Measurements from ENCODE around the gene ABCA1. TPM values are rescaled to one million over a fixed set of nuclear protein-coding genes. Genes with fewer than 3 reads are reported as not detected.

Gene ABCA1, protein sequence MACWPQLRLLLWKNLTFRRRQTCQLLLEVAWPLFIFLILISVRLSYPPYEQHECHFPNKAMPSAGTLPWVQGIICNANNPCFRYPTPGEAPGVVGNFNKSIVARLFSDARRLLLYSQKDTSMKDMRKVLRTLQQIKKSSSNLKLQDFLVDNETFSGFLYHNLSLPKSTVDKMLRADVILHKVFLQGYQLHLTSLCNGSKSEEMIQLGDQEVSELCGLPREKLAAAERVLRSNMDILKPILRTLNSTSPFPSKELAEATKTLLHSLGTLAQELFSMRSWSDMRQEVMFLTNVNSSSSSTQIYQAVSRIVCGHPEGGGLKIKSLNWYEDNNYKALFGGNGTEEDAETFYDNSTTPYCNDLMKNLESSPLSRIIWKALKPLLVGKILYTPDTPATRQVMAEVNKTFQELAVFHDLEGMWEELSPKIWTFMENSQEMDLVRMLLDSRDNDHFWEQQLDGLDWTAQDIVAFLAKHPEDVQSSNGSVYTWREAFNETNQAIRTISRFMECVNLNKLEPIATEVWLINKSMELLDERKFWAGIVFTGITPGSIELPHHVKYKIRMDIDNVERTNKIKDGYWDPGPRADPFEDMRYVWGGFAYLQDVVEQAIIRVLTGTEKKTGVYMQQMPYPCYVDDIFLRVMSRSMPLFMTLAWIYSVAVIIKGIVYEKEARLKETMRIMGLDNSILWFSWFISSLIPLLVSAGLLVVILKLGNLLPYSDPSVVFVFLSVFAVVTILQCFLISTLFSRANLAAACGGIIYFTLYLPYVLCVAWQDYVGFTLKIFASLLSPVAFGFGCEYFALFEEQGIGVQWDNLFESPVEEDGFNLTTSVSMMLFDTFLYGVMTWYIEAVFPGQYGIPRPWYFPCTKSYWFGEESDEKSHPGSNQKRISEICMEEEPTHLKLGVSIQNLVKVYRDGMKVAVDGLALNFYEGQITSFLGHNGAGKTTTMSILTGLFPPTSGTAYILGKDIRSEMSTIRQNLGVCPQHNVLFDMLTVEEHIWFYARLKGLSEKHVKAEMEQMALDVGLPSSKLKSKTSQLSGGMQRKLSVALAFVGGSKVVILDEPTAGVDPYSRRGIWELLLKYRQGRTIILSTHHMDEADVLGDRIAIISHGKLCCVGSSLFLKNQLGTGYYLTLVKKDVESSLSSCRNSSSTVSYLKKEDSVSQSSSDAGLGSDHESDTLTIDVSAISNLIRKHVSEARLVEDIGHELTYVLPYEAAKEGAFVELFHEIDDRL (N-terminal part only)
- total RNA-seq (2014; rRNA removed; shearing (Covaris generic)) (8.0 and 10.1 TPM in 2 replicates), total RNA-seq (2022) (14.0 and 18.9 TPM in 2 replicates), Bru-seq, nascent RNA (percentile 86 among the genes with signal in this experiment), BruChase-seq, experiment 1, labeled RNA remaining after a 6-hour chase (percentile 66 among the genes with signal in this experiment), BruChase-seq, experiment 2, labeled RNA remaining after a 2-hour chase (percentile 72 among the genes with signal in this experiment)
- long read RNA-seq, partial matches to known transcripts, result 0 of 7 reads
- long read RNA-seq, other reads (novel, unspliced or antisense), result 7 of 7 reads

DNA sequence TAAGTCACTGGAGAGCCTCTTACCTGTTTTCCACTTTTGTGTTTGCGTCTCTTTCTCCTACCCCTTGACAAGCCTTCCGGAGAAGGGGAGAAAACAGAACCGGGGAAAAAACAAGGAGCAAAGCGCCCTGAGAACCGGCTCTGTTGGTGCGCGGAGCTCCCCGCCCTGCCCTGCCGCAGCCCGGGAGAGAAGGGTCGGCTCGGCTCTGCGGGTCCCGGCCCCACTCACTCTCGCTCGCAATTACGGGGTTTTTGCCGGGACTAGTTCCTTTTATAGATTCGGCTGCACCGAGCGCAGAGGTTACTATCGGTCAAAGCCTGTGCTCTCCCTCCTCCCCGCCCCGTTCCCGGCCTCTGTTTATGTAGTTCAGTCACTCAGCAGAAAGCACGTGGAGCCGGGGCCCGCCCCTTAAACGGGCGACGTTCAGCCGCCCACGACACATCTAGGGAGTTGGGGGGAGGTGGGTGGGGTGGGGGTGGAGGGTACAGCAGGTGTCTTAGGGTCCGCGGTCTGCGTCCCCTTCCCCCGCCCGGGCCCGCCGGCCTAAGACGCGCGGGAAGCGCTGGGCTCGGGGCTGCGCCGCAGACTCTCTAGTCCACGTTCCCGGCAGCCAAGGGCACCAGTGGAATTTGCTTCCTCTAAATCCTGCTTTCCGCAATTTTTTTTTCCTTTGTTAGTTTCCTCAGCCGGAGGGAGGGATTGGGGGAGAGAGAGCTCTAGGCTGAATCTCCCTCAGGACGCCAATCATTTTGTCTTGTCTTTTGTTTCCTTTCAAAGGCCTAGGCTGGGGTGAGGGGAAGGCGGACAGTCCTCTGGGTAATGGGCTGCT, at the start of gene ABCA1:
TSS of gene ABCA1 (minus strand) at position 244 of the 829 bp plus-strand sequence. CDS start 24,476 bp downstream, outside the sequence.
- ChIA-PET POLR2A (interaction anchor here (0.6 to 2.9 kb wide), 5 partner anchors 18 to 583 kb away, joined by 5 to 24 read pairs (median 8); no protein-coding TSS in a partner anchor), CTCF (ENCODE audit: unreplicated experiment) (interaction anchor here (2.5 kb wide), 1 partner anchor 64 kb away, joined by 18 read pairs; no protein-coding TSS in a partner anchor)
- H4K20me1 ChIP-seq (ENCODE audit: insufficient read depth, low read length), result no peaks in the 10 kb centered on the region
- H3K9me2 ChIP-seq (ENCODE audit: insufficient read depth, low read length), result no peaks in the 10 kb centered on the region
- H3K27ac ChIP-seq (ENCODE audit: low read depth, low read length, poor library complexity, severe bottlenecking), result peak within 1 kb of the TSS; percentile 98
- peak within 1 kb of the TSS; percentile 88 for H3K4me2 ChIP-seq (ENCODE audit: low read length)
- intact Hi-C loops (cut with micrococcal nuclease; ENCODE audit: unreplicated experiment), result loop anchor here (1.0 to 5.0 kb wide), 6 partner anchors 40 to 487 kb away; partner anchors contain the start of gene SLC44A1
- H3K36me3 ChIP-seq (ENCODE audit: insufficient read depth, low read length), result no peaks in the 10 kb centered on the region
- TF ChIP-seq, protein P1, sequence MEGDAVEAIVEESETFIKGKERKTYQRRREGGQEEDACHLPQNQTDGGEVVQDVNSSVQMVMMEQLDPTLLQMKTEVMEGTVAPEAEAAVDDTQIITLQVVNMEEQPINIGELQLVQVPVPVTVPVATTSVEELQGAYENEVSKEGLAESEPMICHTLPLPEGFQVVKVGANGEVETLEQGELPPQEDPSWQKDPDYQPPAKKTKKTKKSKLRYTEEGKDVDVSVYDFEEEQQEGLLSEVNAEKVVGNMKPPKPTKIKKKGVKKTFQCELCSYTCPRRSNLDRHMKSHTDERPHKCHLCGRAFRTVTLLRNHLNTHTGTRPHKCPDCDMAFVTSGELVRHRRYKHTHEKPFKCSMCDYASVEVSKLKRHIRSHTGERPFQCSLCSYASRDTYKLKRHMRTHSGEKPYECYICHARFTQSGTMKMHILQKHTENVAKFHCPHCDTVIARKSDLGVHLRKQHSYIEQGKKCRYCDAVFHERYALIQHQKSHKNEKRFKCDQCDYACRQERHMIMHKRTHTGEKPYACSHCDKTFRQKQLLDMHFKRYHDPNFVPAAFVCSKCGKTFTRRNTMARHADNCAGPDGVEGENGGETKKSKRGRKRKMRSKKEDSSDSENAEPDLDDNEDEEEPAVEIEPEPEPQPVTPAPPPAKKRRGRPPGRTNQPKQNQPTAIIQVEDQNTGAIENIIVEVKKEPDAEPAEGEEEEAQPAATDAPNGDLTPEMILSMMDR (conservative IDR thresholded peaks at IDR 0.05; ENCODE audit: low read length), result no peak
- TF ChIP-seq EZH2phosphoT487 (IDR thresholded peaks at IDR 0.05; ENCODE audit: borderline replicate concordance, low read depth, low read length), result no peak
- H3K4me3 ChIP-seq (ENCODE audit: low read depth, low read length, poor library complexity, severe bottlenecking), result peak within 1 kb of the TSS; percentile 86
- H2AFZ ChIP-seq (ENCODE audit: low read length), result peak within 1 kb of the TSS; percentile 46; the same call in 1 of the 2 replicates
- no peaks in the 10 kb centered on the region for H3K9me3 ChIP-seq (ENCODE audit: low read length)
- H3K4me1 ChIP-seq (ENCODE audit: insufficient read depth, low read length, poor library complexity, severe bottlenecking), result peaks cover 35% of the 10 kb centered on the region
- H3K79me2 ChIP-seq (ENCODE audit: insufficient read depth, low read depth, low read length), result peaks cover 36% of the 10 kb centered on the region
- no TSS peak for BruUV-seq (replicated peaks)
- DNase-seq (ENCODE audit: low spot score), result peak; percentile 92

DNA sequence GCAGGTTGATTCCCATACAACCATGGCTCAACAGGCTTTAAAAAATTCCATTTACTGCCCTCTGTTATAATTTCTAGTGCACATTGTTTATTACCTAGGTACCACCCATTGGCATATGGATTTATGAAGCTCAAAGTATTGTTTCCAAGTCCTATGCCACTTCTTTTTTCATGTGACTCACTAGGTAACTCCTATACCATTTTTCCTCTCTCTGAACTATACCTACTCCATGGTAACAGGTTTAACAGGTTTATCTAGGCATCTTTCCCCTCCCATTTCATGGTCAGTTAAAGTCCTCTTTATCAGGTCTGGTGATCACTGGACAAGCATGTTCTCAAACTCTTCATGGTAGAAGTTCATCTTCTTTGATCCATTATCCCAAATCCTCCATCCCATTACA, 49.6 kb upstream of the ABCA1 start:
- BruUV-seq (replicated peaks), result no TSS peak
- H2AFZ ChIP-seq (ENCODE audit: low read length), result no peak overlapping the region
- TF ChIP-seq, protein P1 (conservative IDR thresholded peaks at IDR 0.05; ENCODE audit: low read length), result no peak
- TF ChIP-seq EZH2phosphoT487 (IDR thresholded peaks at IDR 0.05; ENCODE audit: borderline replicate concordance, low read depth, low read length), result no peak
- no peak overlapping the region for H3K4me3 ChIP-seq (ENCODE audit: low read depth, low read length, poor library complexity, severe bottlenecking)
- no peaks in the 10 kb centered on the region for H3K36me3 ChIP-seq (ENCODE audit: insufficient read depth, low read length)
- H3K4me1 ChIP-seq (ENCODE audit: insufficient read depth, low read length, poor library complexity, severe bottlenecking), result no peaks in the 10 kb centered on the region
- no peak for DNase-seq (ENCODE audit: low spot score)
- no peaks in the 10 kb centered on the region for H4K20me1 ChIP-seq (ENCODE audit: insufficient read depth, low read length)
- intact Hi-C loops (cut with micrococcal nuclease; ENCODE audit: unreplicated experiment), result no loop called here
- no peaks in the 10 kb centered on the region for H3K9me2 ChIP-seq (ENCODE audit: insufficient read depth, low read length)
- ChIA-PET POLR2A (interaction anchor here (0.6 to 1.1 kb wide), 2 partner anchors 12 to 219 kb away, joined by 3 to 4 read pairs; no protein-coding TSS in a partner anchor), CTCF (ENCODE audit: unreplicated experiment) (no interaction called here)
- no peak overlapping the region for H3K4me2 ChIP-seq (ENCODE audit: low read length)
- no peaks in the 10 kb centered on the region for H3K9me3 ChIP-seq (ENCODE audit: low read length)
- no peaks in the 10 kb centered on the region for H3K79me2 ChIP-seq (ENCODE audit: insufficient read depth, low read depth, low read length)
- no peak overlapping the region for H3K27ac ChIP-seq (ENCODE audit: low read depth, low read length, poor library complexity, severe bottlenecking)
